OCI-LY3 (cell line): ENCODE results near the gene WWP2.

ENCODE experiments used
- H2AFZ ChIP-seq: fragments of 200-600, 300-600 bp; shearing (Covaris generic); 2 replicates; pipeline ENCODE4 v1.6.0; 2014; ENCODE audit warnings: antibody characterized with exemption, low read depth, low read length
- H3K27ac ChIP-seq: fragments of 200-600, 300-600 bp; sonication (generic); 2 replicates; pipeline ENCODE4 v1.5.1; 2014; ENCODE audit warnings: mild to moderate bottlenecking, low read length, moderate library complexity, mixed read lengths
- H3K27me3 ChIP-seq: fragments of 200-600, 300-600 bp; sonication (generic); 2 replicates; pipeline ENCODE4 v1.6.1; 2014; ENCODE audit warnings: low read depth, low read length, mixed read lengths
- H3K36me3 ChIP-seq: fragments of 200-600, 300-600 bp; sonication (generic); replicated peaks from 2 replicates; pipeline ENCODE3; 2014; ENCODE audit warnings: low read depth, low read length, mixed read lengths
- H3K4me1 ChIP-seq: fragments of 300-600, 200-600 bp; sonication (generic); 2 replicates; pipeline ENCODE4 v1.6.1; 2014; ENCODE audit warnings: low read length, mixed read lengths
- H3K4me2 ChIP-seq: fragments of 200-600, 300-600 bp; sonication (generic); 2 replicates; pipeline ENCODE4 v1.6.1; 2014; ENCODE audit warnings: low read length, mixed read lengths
- H3K4me3 ChIP-seq: fragments of 300-600, 200-600 bp; sonication (generic); 2 replicates; pipeline ENCODE4 v1.5.1; 2014; ENCODE audit warnings: antibody characterized with exemption, mild to moderate bottlenecking, low read length, moderate library complexity
- H3K79me2 ChIP-seq: fragments of 300-600, 200-600 bp; shearing (Covaris generic); 2 replicates; pipeline ENCODE4 v1.6.1; 2014; ENCODE audit warnings: mild to moderate bottlenecking, low read length, mixed read lengths
- H3K9ac ChIP-seq: fragments of 300-600, 200-600 bp; shearing (Covaris generic); 2 replicates; pipeline ENCODE4 v1.6.0; 2014; ENCODE audit warnings: mild to moderate bottlenecking, low read length, moderate library complexity
- H3K9me3 ChIP-seq: fragments of 200-600, 300-600 bp; shearing (Covaris generic); 2 replicates; pipeline ENCODE4 v1.6.1; 2014; ENCODE audit warnings: low read length, mixed read lengths; ENCODE audit not compliant: insufficient read depth
- H4K20me1 ChIP-seq: fragments of 200-600, 300-600 bp; sonication (generic); 2 replicates; pipeline ENCODE4 v1.6.1; 2016; ENCODE audit warnings: low read length, mixed read lengths; ENCODE audit not compliant: insufficient read depth
- CTCF ChIP-seq: fragments of 200-600, 300-600 bp; sonication (generic); IDR thresholded peaks from 2 replicates; pipeline ENCODE4 v1.5.1; 2014; ENCODE audit warnings: antibody characterized with exemption, low read length, low read depth
- EZH2phosphoT487 ChIP-seq: fragments of 200-600 bp; shearing (Covaris generic); IDR thresholded peaks from 2 replicates; pipeline ENCODE4 v1.6.1; 2018; ENCODE audit warnings: antibody characterized with exemption, mixed run types, low read depth

WWP2 gene

GRCh38 chr16:69871708-69872107 is 109.6 kb downstream of the WWP2 start:
- H3K9ac ChIP-seq: no peak overlapping the region
- H3K9me3 ChIP-seq: 0 out of 2 replicates have a peak, but pooled peaks cover 3% of the 10 kb centered on the region
- H3K4me2 ChIP-seq: no peak overlapping the region
- no peak overlapping the region for H3K4me3 ChIP-seq
- no peak overlapping the region for H2AFZ ChIP-seq
- no peaks in the 10 kb centered on the region for H3K79me2 ChIP-seq
- H3K27me3 ChIP-seq: no peaks in the 10 kb centered on the region
- no peak overlapping the region for H3K27ac ChIP-seq
- no peak for TF ChIP-seq CTCF
- TF ChIP-seq EZH2phosphoT487: no peak
- H3K36me3 ChIP-seq: peaks cover 2% of the 10 kb centered on the region
- H3K4me1 ChIP-seq: no peaks in the 10 kb centered on the region
- no peaks in the 10 kb centered on the region for H4K20me1 ChIP-seq

GRCh38 chr16:69872888-69873287 is 110.8 kb downstream of the WWP2 start:
- H3K79me2 ChIP-seq: no peaks in the 10 kb centered on the region
- H3K4me1 ChIP-seq: no peaks in the 10 kb centered on the region
- H3K9me3 ChIP-seq: 0 out of 2 replicates have a peak, but pooled peaks cover 7% of the 10 kb centered on the region
- no peak overlapping the region for H3K4me3 ChIP-seq
- H3K27ac ChIP-seq: no peak overlapping the region
- no peak overlapping the region for H2AFZ ChIP-seq
- no peaks in the 10 kb centered on the region for H3K27me3 ChIP-seq
- H4K20me1 ChIP-seq: no peaks in the 10 kb centered on the region
- no peak overlapping the region for H3K9ac ChIP-seq
- no peak for TF ChIP-seq EZH2phosphoT487
- no peak for TF ChIP-seq CTCF
- peaks cover 9% of the 10 kb centered on the region for H3K36me3 ChIP-seq
- no peak overlapping the region for H3K4me2 ChIP-seq

GRCh38 chr16:69873783-69874182 is 111.7 kb downstream of the WWP2 start:
- peaks cover 9% of the 10 kb centered on the region for H3K36me3 ChIP-seq
- H4K20me1 ChIP-seq: no peaks in the 10 kb centered on the region
- no peak overlapping the region for H2AFZ ChIP-seq
- H3K4me2 ChIP-seq: no peak overlapping the region
- no peak overlapping the region for H3K27ac ChIP-seq
- H3K27me3 ChIP-seq: no peaks in the 10 kb centered on the region
- H3K9me3 ChIP-seq: 0 out of 2 replicates have a peak, but pooled peaks cover 7% of the 10 kb centered on the region
- H3K4me3 ChIP-seq: no peak overlapping the region
- no peaks in the 10 kb centered on the region for H3K4me1 ChIP-seq
- no peaks in the 10 kb centered on the region for H3K79me2 ChIP-seq
- H3K9ac ChIP-seq: no peak overlapping the region
- TF ChIP-seq CTCF (no peak), EZH2phosphoT487 (no peak)

GRCh38 chr16:69874271-69874670 is 112.1 kb downstream of the WWP2 start:
- H3K36me3 ChIP-seq: peaks cover 12% of the 10 kb centered on the region
- no peak overlapping the region for H3K27ac ChIP-seq
- H3K27me3 ChIP-seq: no peaks in the 10 kb centered on the region
- no peak overlapping the region for H3K4me3 ChIP-seq
- H3K9me3 ChIP-seq: 0 out of 2 replicates have a peak, but pooled peaks cover 7% of the 10 kb centered on the region
- H3K4me1 ChIP-seq: no peaks in the 10 kb centered on the region
- no peaks in the 10 kb centered on the region for H4K20me1 ChIP-seq
- H3K79me2 ChIP-seq: no peaks in the 10 kb centered on the region
- no peak overlapping the region for H2AFZ ChIP-seq
- H3K4me2 ChIP-seq: no peak overlapping the region
- no peak for TF ChIP-seq CTCF
- TF ChIP-seq EZH2phosphoT487: no peak
- no peak overlapping the region for H3K9ac ChIP-seq
